Mesenchymal stem cell (in vitro differentiated cells and primary cell): ENCODE data around the gene ADAM10.
"Not testable (repeated sequence)": the region's sequence is repeated elsewhere in the genome, so short reads cannot be mapped to it uniquely, and the experiment has no call there.

ENCODE experiments used
- DNase-seq: peaks from one replicate; pipeline ENCODE4 v3.0.0-alpha.2; 2013
- H2AFZ ChIP-seq: one replicate; pipeline ENCODE4 v1.6.1; 2013; ENCODE audit warnings: low read depth, mild to moderate bottlenecking, control low read depth, inconsistent platforms, low read length, moderate library complexity
- H2AK5ac ChIP-seq: 2 replicates; pipeline ENCODE4 v1.6.1; 2013; ENCODE audit warnings: low read length, moderate library complexity, mild to moderate bottlenecking, inconsistent platforms; ENCODE audit not compliant: severe bottlenecking
- H2BK120ac ChIP-seq: one replicate; pipeline ENCODE4 v1.6.1; 2013; ENCODE audit warnings: low read depth, mild to moderate bottlenecking, inconsistent platforms, low read length, moderate library complexity
- H2BK12ac ChIP-seq, 2 experiments: one replicate each; pipeline ENCODE4 v1.6.1; 2013; ENCODE audit warnings: inconsistent platforms in 2 of 2, low read length in 2 of 2, mild to moderate bottlenecking in 2 of 2, moderate library complexity in 2 of 2, control low read depth in 1 of 2
- H2BK15ac ChIP-seq: one replicate; pipeline ENCODE4 v1.6.1; 2013; ENCODE audit warnings: mild to moderate bottlenecking, low read depth, inconsistent platforms; ENCODE audit not compliant: poor library complexity, severe bottlenecking
- H2BK5ac ChIP-seq: 2 replicates; pipeline ENCODE4 v1.6.1; 2013; ENCODE audit warnings: low read depth, mild to moderate bottlenecking, low read length, control low read depth, inconsistent platforms; ENCODE audit not compliant: poor library complexity, severe bottlenecking
- H3K14ac ChIP-seq, 2 experiments: one replicate each; pipeline ENCODE4 v1.6.1; 2013; ENCODE audit warnings: inconsistent platforms in 2 of 2, low read length in 2 of 2, control low read depth in 1 of 2, mild to moderate bottlenecking in 1 of 2, moderate library complexity in 1 of 2
- H3K18ac ChIP-seq, 2 experiments: one replicate each; pipeline ENCODE4 v1.6.1; 2013; ENCODE audit warnings: inconsistent platforms in 2 of 2, low read length in 2 of 2, control low read depth in 1 of 2, low read depth in 1 of 2, mild to moderate bottlenecking in 1 of 2
- H3K23ac ChIP-seq, 2 experiments: one replicate each; pipeline ENCODE4 v1.6.1; 2013; ENCODE audit warnings: inconsistent platforms in 2 of 2, low read length in 2 of 2, mild to moderate bottlenecking in 2 of 2, moderate library complexity in 2 of 2, control low read depth in 1 of 2
- H3K27ac ChIP-seq: 2 replicates; pipeline ENCODE4 v1.5.1; 2013; ENCODE audit warnings: mild to moderate bottlenecking, moderate library complexity, low read length, control low read depth, inconsistent platforms; ENCODE audit not compliant: poor library complexity, severe bottlenecking
- H3K27me3 ChIP-seq, 2 experiments: 2 replicates each; pipeline versions ENCODE4 v1.6.1 to v1.7.0; 2013; ENCODE audit warnings: low read length in 2 of 2, mild to moderate bottlenecking in 2 of 2, moderate library complexity in 2 of 2, control low read depth in 1 of 2, inconsistent platforms in 1 of 2; ENCODE audit not compliant: control insufficient read depth in 1 of 2, insufficient read depth in 1 of 2
- H3K36me3 ChIP-seq, 2 experiments: 2 replicates each; pipeline versions ENCODE4 v1.6.1 to v1.7.0; 2013; ENCODE audit warnings: low read length in 2 of 2, control low read depth in 1 of 2, inconsistent platforms in 1 of 2, low read depth in 1 of 2, mild to moderate bottlenecking in 1 of 2; ENCODE audit not compliant: insufficient read depth in 2 of 2, control insufficient read depth in 1 of 2
- H3K4ac ChIP-seq, 2 experiments: one replicate each; pipeline ENCODE4 v1.6.1; 2013; ENCODE audit warnings: inconsistent platforms in 2 of 2, low read length in 2 of 2, mild to moderate bottlenecking in 2 of 2, moderate library complexity in 2 of 2, control low read depth in 1 of 2, low read depth in 1 of 2
- H3K4me1 ChIP-seq: 2 replicates; pipeline ENCODE4 v1.6.1; 2013; ENCODE audit warnings: low read depth, low read length, control low read depth; ENCODE audit not compliant: control insufficient read depth, insufficient read depth
- H3K4me2 ChIP-seq: 2 replicates; pipeline ENCODE4 v1.6.1; 2013; ENCODE audit warnings: low read length, mild to moderate bottlenecking, inconsistent platforms; ENCODE audit not compliant: poor library complexity, severe bottlenecking
- H3K4me3 ChIP-seq, 2 experiments: 2 replicates each; pipeline versions ENCODE4 v1.5.1 to v1.7.0; 2013; ENCODE audit warnings: low read length in 2 of 2, mild to moderate bottlenecking in 2 of 2, control low read depth in 1 of 2, low read depth in 1 of 2; ENCODE audit not compliant: insufficient read depth in 1 of 2
- H3K79me1 ChIP-seq: replicated peaks from 2 replicates; pipeline ENCODE4 v1.6.1; 2013; ENCODE audit warnings: mild to moderate bottlenecking, control low read depth, low read length, inconsistent platforms; ENCODE audit not compliant: poor library complexity, severe bottlenecking
- H3K9ac ChIP-seq: 2 replicates; pipeline ENCODE4 v1.7.0; 2013; ENCODE audit warnings: mild to moderate bottlenecking, low read length, moderate library complexity
- H3K9me3 ChIP-seq: 2 replicates; pipeline ENCODE4 v1.7.0; 2013; ENCODE audit warnings: mild to moderate bottlenecking, low read length; ENCODE audit not compliant: control insufficient read depth
- H4K8ac ChIP-seq: one replicate; pipeline ENCODE4 v1.6.1; 2013; ENCODE audit warnings: inconsistent platforms, mild to moderate bottlenecking, low read length, moderate library complexity
- H4K91ac ChIP-seq: one replicate; pipeline ENCODE4 v1.6.1; 2013; ENCODE audit warnings: mild to moderate bottlenecking, low read length, inconsistent platforms
- WGBS: methylation state at CpG from one replicate; pipeline ENCODE4 v1.1.7; 2013; ENCODE audit warnings: mixed read lengths; 5-methylcytosine and 5-hydroxymethylcytosine counted together

Gene ADAM10

GRCh38 chr15:58605931-58606530 lies 143.5 kb downstream of the ADAM10 start:
- H2BK15ac ChIP-seq, result no peak overlapping the region
- no peak overlapping the region for H3K9ac ChIP-seq
- no peaks in the 10 kb centered on the region for H3K9me3 ChIP-seq
- no peak overlapping the region for H2BK5ac ChIP-seq
- DNase-seq, result no peak
- no peak overlapping the region for H2AFZ ChIP-seq
- no peak overlapping the region for H2BK12ac ChIP-seq
- no peak overlapping the region for H4K8ac ChIP-seq
- H3K4me2 ChIP-seq, result no peak overlapping the region
- no peak overlapping the region for H3K14ac ChIP-seq
- no peak overlapping the region for H2AK5ac ChIP-seq
- 98% methylated on average over 3 of the region's 3 CpGs for WGBS
- H3K4ac ChIP-seq, result no peak overlapping the region
- H3K18ac ChIP-seq, result no peak overlapping the region
- no peak overlapping the region for H3K23ac ChIP-seq
- H3K4me3 ChIP-seq, result no peak overlapping the region
- H3K36me3 ChIP-seq, result peaks cover 5 to 88% of the 10 kb centered on the region in 2 experiments
- H3K27ac ChIP-seq, result no peak overlapping the region
- H3K27me3 ChIP-seq, result no peaks in the 10 kb centered on the region
- no peak overlapping the region for H2BK120ac ChIP-seq
- H4K91ac ChIP-seq, result no peak overlapping the region
- H3K4me1 ChIP-seq, result no peaks in the 10 kb centered on the region
- H3K79me1 ChIP-seq, result peaks cover 21% of the 10 kb centered on the region

GRCh38 chr15:58604455-58604923 lies 145.0 kb downstream of the ADAM10 start:
- Histone ChIP-seq H3K9me3 (no peaks in the 10 kb centered on the region), H3K23ac (no peak overlapping the region), H3K36me3 (peaks cover 6 to 77% of the 10 kb centered on the region in 2 experiments), H3K4me2 (no peak overlapping the region), H4K91ac (no peak overlapping the region), H3K27me3 (no peaks in the 10 kb centered on the region), H2BK15ac (no peak overlapping the region), H2BK5ac (no peak overlapping the region), H3K9ac (no peak overlapping the region), H2AK5ac (no peak overlapping the region), H2AFZ (no peak overlapping the region), H3K4ac (no peak overlapping the region), H3K18ac (no peak overlapping the region), H2BK12ac (no peak overlapping the region), H4K8ac (no peak overlapping the region), H3K14ac (no peak overlapping the region), H3K79me1 (peaks cover 23% of the 10 kb centered on the region), H3K27ac (no peak overlapping the region), H3K4me3 (no peak overlapping the region), H2BK120ac (no peak overlapping the region), H3K4me1 (no peaks in the 10 kb centered on the region)
- no peak for DNase-seq
- WGBS, result 98% methylated on average over 3 of the region's 4 CpGs

GRCh38 chr15:58603927-58604326 lies 145.6 kb downstream of the ADAM10 start:
- H4K8ac ChIP-seq, H4K91ac ChIP-seq, H3K4me2 ChIP-seq, H3K14ac ChIP-seq, H3K4me3 ChIP-seq, H2AK5ac ChIP-seq, H3K4me1 ChIP-seq, H2BK12ac ChIP-seq, H3K4ac ChIP-seq, H3K27me3 ChIP-seq, H3K23ac ChIP-seq, H3K27ac ChIP-seq, H2BK5ac ChIP-seq, H2AFZ ChIP-seq, H3K18ac ChIP-seq, H3K9me3 ChIP-seq, H2BK120ac ChIP-seq, H3K9ac ChIP-seq, DNase-seq, H2BK15ac ChIP-seq: not testable (repeated sequence)
- 95% methylated on average over 8 of the region's 8 CpGs for WGBS
- Histone ChIP-seq H3K36me3 (peaks cover 6 to 75% of the 10 kb centered on the region in 2 experiments), H3K79me1 (peaks cover 23% of the 10 kb centered on the region)

- H4K91ac ChIP-seq, result no peak overlapping the region
- H3K18ac ChIP-seq, result no peak overlapping the region
- peaks cover 6 to 75% of the 10 kb centered on the region in 2 experiments for H3K36me3 ChIP-seq
- no peak for DNase-seq
- H3K79me1 ChIP-seq, result peaks cover 25% of the 10 kb centered on the region
- no peak overlapping the region for H2BK5ac ChIP-seq
- no peak overlapping the region for H3K4me3 ChIP-seq
- no peaks in the 10 kb centered on the region for H3K9me3 ChIP-seq
- no peak overlapping the region for H3K4ac ChIP-seq
- no peak overlapping the region for H2BK12ac ChIP-seq
- H3K4me2 ChIP-seq, result no peak overlapping the region
- H2AFZ ChIP-seq, result no peak overlapping the region
- no peak overlapping the region for H3K14ac ChIP-seq
- no peaks in the 10 kb centered on the region for H3K27me3 ChIP-seq
- no peak overlapping the region for H3K23ac ChIP-seq
- no CpG with 5 or more reads among the region's 2 CpGs for WGBS
- H2BK15ac ChIP-seq, result no peak overlapping the region
- no peaks in the 10 kb centered on the region for H3K4me1 ChIP-seq
- no peak overlapping the region for H3K27ac ChIP-seq
- no peak overlapping the region for H2AK5ac ChIP-seq
- H4K8ac ChIP-seq, result no peak overlapping the region
- no peak overlapping the region for H3K9ac ChIP-seq
- no peak overlapping the region for H2BK120ac ChIP-seq
Observed at GRCh38 chr15:58602823-58603222, 146.7 kb downstream of the ADAM10 start.
